Erythroblast (primary cell): ENCODE data around the gene SLC16A1.
"Not testable (repeated sequence)": the region's sequence is repeated elsewhere in the genome, so short reads cannot be mapped to it uniquely, and the experiment has no call there.

Experiments
- DNase-seq, 2 experiments: peaks; one replicate each; lab custom pipeline; 2025; lab: John Stamatoyannopoulos, UW
- GATA1 ChIP-seq: IDR thresholded peaks from 2 replicates; pipeline ENCODE4 v1.6.1; 2011; ENCODE audit warnings: low read depth, mild to moderate bottlenecking, control low read depth, low read length, moderate library complexity
- POLR2A ChIP-seq: IDR thresholded peaks from 2 replicates; pipeline ENCODE4 v1.6.1; 2011; ENCODE audit warnings: mild to moderate bottlenecking, low read length

SLC16A1 gene

GRCh38 chr1:112983537-112984131 lies 27.6 kb upstream of the SLC16A1 start:
- DNase-seq: no peak
- TF ChIP-seq POLR2A (no peak), GATA1 (no peak)

- DNase-seq: no peak
- no peak for TF ChIP-seq POLR2A
- no peak for TF ChIP-seq GATA1
These were observed 27.0 kb upstream of the SLC16A1 start for GRCh38 chr1:112982853-112983536.

GRCh38 chr1:112982328-112982727 lies 26.3 kb upstream of the SLC16A1 start:
- DNase-seq: no peak
- TF ChIP-seq POLR2A (no peak), GATA1 (no peak)

- DNase-seq: not testable (repeated sequence)
These were observed 25.8 kb upstream of the SLC16A1 start for GRCh38 chr1:112981834-112982233.

GRCh38 chr1:112981426-112981825 lies 25.4 kb upstream of the SLC16A1 start:
- TF ChIP-seq GATA1: no peak
- TF ChIP-seq POLR2A: no peak
- no peak for DNase-seq

- TF ChIP-seq POLR2A (no peak), GATA1 (no peak)
- DNase-seq: no peak
These were observed 19.3 kb upstream of the SLC16A1 start for GRCh38 chr1:112975336-112975735.

GRCh38 chr1:112974646-112975045 lies 18.6 kb upstream of the SLC16A1 start:
- no peak for DNase-seq
- no peak for TF ChIP-seq GATA1
- TF ChIP-seq POLR2A: no peak

- no peak for DNase-seq
- TF ChIP-seq GATA1 (no peak), POLR2A (no peak)
These were observed 17.8 kb upstream of the SLC16A1 start for GRCh38 chr1:112973788-112974187.

- TF ChIP-seq POLR2A (no peak), GATA1 (no peak)
- no peak for DNase-seq
These were observed 15.0 kb upstream of the SLC16A1 start for GRCh38 chr1:112971006-112971405.

GRCh38 chr1:112964347-112964746 lies 8.4 kb upstream of the SLC16A1 start:
- TF ChIP-seq POLR2A (no peak), GATA1 (no peak)
- no peak for DNase-seq

- DNase-seq: no peak
- no peak for TF ChIP-seq POLR2A
- TF ChIP-seq GATA1: no peak
These were observed 5.1 kb upstream of the SLC16A1 start for GRCh38 chr1:112961072-112961471.

- TF ChIP-seq GATA1 (no peak), POLR2A (no peak)
- DNase-seq: no peak
These were observed 4.4 kb upstream of the SLC16A1 start for GRCh38 chr1:112960384-112960783.

GRCh38 chr1:112958236-112958635 lies 2.2 kb upstream of the SLC16A1 start:
- not testable (repeated sequence) for DNase-seq

- TF ChIP-seq POLR2A (no peak), GATA1 (no peak)
- DNase-seq: peak; percentile 42 to 43
These were observed 1.3 kb upstream of the SLC16A1 start for GRCh38 chr1:112957133-112957812.
